Stimulated activated naive CD4-positive, alpha-beta T cell (primary cell): ENCODE data around the gene TRAPPC12.
A peak's percentile ranks its signal among the peaks of the same experiment; 100 is the strongest.

ENCODE experiments used
- DNase-seq, 6 experiments: peaks; one replicate each; lab custom pipeline; 2025; lab: John Stamatoyannopoulos, UW

TRAPPC12 gene

DNA sequence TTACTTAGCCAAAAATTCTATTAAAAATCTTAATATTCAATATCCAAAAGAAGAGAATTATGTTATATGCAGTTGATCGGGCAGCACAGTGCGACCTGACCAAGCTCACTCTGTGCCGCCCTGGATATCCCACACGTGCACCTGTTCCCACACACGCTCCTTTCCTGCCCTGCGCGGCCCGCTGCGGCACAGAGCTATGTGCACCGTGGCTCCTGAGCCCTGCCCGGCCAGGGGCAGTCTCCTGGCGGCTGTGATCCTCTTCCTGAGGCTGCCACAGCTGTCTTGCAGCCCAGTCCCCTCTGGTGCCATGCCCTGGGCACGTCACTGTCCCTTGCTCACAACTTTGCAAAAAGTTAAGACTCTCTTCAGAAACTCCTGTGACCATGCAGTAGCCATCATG lies 29.3 kb downstream of the TRAPPC12 start:
- no peak for DNase-seq

DNA sequence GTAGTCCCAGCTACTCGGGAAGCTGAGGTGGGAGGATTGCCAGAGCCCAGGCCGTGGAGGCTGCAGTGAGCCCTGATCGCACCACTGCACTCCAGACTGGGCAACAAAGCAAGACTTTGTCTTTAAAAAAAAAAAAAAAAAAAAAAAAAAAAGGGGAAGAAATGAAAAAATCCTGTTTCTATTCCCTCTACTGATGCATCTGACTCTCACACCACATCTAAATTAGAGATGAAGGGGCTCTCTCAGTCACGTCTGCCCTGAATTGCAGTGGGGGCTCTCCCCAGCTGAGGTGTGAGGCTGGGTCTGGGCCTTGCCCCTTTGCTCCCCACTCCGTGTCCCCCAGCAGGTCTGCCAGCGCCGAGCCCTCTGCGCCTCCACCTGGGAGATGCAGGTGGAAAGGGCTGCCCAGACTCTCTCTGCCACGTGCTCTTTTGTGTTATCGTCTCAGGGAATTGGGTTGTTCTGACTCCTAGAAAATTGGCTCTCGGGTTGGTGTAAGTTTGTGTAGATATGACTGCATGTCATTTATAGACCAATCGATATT lies 30.2 kb downstream of the TRAPPC12 start:
- no peak for DNase-seq

DNA sequence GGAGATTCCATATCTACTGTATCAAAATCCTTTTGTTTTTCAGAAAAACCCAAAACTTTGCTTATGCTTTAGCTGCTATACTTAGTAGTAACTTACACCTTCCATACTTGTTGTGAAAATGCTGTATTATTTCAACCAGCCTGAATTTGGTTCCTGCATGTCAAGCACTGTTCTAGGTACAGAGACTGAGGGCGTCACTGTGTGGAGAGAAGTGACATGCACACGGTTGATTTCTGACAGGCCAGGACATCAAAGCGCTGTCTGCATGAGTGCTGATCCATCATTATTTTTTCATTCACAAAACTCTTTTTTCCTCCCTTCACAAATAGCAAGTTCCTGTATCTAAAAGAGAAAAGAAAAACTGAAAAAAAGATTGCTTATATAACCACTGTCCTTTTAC lies 31.6 kb downstream of the TRAPPC12 start:
- DNase-seq = no peak

DNA sequence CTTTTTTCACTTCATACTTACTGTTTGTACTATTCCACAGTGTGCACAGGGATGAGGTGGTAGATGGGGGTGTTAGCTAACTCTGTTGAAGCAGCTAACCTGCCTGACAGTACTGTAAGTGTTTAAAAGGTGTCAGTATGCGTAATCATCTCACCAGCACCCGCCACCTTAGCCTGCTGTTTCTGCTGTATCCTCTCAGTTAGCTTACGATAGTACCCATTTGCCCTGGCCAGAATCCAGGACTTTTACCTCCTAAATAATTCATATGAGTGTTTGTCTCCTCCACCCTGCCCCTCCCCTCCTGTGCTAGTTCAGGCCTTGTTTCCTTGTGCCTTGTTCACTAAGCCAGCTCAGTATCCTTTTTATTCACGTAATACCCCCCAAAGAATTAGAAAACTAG lies 34.2 kb downstream of the TRAPPC12 start:
- DNase-seq = no peak

DNA sequence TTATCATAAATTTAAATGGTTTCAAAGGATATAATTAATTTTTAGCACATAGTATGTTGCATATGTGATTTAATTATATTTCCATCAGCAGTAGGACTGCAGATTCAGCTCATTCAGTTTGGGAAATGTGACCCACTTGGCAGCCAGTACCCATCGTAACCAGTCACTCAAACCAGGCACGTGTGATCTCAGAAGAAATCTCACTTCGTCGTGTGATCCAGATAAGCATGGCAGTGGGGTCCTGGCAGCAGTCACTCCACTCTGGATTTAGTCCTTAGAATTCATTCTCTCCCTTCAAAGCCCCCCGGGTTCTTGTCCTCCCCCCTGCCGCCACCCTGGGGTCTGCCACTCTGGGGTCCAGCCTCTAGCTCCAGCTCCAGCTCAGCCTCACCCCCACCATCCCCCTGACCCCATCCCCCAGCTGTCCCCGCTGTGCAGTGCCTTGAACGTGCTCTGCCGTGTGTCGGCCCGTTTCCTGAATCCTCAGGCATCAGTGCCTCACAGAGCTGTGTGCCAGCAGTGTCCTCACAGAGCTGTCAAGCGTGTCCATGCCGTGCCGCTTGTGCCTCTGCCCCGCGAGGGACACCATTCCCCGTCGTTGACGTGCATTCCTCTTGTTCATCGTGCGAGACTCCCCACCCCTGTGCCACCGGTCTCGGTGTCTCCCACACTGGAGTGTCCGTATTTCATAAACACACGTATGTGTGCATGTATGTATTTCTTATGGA lies 34.8 kb downstream of the TRAPPC12 start:
- no peak for DNase-seq

DNA sequence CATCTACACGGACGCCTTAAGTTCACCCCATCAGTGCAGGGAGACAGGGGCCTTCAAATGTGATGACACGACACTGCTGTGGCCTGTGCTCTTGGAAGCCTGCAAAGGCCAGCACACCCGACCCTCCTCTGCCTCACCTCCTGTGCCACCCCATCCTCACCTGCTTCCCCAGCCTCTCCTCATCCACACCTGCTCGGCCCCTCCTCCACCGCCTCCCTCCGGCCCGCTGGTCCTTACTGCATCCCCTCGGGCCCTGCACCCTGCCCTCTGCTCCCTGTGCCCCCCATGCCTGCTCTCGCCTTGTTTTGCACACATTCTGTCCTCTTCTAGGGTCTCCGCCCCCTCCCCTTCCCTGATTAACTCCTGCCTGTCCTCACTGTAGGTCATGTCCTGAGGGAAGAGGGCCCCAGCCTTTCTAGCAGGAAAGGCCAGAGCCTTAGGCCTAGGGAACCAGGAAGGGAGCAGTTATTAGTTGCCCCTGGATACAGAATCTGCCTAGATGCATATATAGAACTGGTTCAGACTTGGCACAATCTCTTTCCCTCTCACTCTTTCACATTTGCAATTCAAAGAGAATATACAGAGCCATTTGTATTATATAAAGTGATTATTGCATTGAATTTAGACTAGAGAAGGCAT lies 39.4 kb downstream of the TRAPPC12 start:
- DNase-seq = no peak

DNA sequence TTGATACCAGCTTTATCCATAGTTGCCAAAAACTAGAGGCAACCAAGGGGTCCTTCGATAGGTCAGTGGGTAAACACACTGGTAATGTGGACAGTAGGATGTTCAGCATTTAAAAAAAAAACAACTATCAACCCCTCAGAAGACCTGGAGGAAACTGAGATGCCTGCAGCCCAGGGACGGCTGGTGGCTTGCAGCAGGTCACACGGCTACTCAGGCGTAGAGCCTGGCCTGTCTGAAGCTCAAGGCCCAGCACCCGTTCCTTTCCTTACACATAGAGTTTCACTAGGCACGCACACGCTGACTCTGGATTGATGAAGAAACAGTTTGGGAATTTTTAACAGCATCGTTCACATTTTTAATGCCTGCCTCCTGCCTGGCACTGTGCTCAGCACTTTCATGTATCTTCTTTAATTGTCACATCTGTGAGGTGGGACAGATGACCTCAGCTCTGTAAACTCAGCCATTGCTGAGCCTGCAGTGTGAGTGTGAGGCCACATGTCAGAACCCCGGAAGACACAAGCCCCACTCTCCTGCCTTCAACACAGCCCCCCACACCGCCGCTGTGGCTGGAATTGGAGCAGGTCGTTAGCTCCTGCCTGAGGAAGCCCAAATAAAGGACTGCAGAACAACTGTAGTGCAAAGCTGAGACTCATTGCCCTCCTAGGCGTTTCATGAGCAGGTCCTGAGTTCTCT lies 40.7 kb downstream of the TRAPPC12 start:
- no peak for DNase-seq

DNA sequence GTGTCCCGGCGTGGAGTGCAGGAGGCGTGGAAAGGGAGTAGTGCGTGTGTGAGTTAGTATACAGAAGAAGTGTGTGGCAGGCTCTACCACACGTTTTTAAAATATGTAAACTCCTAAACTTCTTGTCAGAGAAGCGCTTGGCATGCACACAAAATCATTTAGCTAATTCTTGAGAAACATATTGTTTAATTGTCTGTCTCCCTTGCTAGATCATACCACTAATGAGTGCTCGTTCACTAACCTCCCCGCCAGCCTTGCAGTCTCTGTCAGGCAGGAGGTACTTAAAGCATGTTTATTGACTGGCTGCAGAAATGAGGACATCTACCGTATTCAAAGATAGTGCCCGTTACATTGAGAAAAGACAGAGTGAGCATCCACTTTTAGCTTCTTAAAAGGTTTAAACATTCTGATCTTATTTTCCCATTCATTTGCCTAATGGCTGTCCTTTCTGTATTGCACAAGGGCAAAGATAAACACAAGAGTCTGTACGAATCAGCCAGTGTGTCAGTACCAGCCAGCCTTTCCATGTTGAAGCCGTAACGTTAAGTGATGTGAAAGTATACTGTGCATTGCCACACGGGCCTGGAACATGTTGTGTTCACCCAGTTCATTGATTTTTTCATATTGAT lies 41.4 kb downstream of the TRAPPC12 start:
- no peak for DNase-seq

DNA sequence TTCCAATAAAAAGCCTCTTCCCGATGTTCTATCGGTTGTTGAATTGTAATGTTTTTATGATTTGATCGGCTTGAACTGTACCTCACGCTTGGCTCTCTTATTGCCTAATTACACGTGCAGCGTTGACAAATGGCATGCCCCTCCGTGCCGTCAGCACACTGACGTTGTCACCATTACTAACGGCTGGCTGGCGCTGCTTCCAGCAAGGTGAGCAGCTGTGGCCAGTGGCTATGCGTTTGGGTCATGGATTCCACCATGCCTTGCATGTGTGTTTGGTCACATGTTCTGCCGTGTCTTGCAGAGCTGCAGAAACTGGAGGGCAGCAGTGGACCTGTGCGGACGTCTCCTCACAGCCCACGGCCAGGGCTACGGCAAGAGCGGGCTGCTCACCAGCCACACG lies 42.1 kb downstream of the TRAPPC12 start:
- DNase-seq = no peak

DNA sequence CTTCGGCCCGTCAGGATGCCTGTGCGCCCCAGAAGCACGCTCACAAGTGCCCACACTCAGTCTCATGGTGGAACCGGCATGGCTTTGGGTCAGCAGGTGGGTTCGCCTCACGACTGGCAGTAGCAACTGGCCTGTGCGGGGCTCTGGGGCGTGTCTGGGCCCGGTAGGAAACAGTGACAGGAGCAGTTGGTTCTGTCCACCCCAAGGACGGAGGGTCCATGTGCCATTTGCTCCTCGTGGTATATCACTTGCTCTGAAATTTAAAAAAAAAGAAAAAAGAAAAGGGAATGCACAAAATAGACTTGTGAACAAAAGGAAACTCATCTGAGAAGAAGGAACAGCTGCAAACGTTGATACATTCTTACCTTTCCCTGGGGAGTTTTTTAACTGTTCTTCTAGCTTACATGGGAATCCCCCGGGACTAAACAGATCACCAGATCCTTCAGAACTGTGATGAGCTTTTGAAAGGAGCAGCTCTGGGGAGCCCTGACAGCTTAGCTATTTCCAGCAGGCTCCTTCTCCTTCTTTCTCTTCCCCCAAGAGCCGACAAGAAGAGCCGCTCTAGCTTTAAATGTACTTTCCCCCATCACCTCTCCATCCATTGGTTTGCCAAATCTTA lies 42.8 kb downstream of the TRAPPC12 start:
- no peak for DNase-seq

DNA sequence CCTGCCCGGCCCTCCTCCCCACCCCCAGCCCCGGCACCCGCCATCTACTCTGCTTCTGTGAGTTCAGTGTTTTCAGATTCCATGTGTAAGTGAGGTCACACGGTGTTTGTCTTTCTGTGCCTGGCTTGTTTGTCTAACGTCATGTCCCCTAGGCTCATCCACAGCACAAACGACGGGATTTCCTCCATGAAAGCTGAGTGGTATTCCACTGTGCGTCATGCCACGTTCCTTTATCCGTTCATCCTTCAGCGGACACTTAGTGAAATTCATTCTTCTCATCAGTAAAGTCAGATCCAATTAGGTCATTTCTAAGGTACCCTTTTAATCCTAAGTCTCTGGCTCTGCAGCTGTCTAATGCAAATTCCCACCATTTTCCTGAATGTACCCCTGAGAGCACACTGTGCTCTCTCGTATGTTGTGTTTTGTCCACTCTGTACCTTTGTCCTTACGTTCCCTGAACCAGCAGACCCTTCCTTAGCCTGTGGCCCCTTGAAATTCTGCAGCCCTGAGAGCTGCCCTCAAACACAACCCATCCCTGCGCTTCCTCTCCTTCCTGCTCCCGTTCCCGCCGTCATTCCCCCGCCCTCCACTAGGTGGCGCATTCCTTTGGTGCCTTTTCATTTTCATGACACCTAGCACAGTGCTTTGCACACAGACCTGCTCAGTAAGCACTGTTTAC lies 44.1 kb downstream of the TRAPPC12 start:
- peak; percentile 38 to 76 (median 56) for DNase-seq

DNA sequence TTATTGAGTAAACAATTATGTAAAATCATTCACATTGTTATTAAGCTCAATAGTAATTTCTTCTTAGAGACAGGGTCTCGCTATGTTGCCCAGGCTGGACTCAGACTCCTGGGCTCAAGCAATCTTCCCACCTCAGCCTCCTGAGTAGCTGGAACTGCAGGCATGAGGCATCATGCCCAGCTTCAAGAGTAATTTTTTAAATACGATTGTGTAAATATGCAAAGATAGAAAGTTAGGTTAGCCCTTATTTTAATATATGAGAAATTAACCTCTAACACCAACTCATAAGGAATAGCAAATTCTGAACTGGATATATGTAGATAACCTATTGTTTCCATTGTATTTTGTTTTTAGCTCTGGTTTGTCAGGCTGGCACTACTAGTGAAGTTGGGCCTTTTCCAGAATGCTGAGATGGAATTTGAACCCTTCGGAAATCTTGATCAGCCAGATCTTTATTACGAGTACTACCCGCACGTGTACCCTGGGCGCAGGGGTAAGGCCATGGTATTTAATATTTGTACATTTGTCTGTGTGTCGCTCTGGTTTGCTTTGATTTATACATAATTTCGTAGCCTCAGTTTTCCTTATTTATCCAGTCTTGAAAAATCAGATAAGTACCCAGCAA lies 44.8 kb downstream of the TRAPPC12 start:
- DNase-seq = no peak

DNA sequence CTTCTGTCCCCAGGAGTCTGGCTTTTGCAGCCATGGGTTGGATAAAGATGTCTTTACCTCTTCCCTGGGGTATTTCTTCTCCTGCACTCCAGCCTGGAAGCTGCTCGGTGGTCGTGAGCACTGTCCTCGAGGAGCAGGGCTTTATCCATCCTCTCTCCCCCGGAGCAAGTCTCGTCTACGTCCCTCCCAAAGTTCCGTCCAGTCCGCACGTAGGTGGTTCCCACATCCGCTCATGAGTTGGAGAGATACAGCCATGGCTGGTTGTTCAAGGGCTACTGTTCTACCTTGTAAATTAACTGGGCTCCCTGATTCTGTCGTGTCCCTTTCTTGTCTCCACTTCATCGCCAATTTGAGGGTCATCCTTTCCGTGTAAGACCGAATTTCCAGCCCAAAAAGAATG lies 47.1 kb downstream of the TRAPPC12 start:
- no peak for DNase-seq

DNA sequence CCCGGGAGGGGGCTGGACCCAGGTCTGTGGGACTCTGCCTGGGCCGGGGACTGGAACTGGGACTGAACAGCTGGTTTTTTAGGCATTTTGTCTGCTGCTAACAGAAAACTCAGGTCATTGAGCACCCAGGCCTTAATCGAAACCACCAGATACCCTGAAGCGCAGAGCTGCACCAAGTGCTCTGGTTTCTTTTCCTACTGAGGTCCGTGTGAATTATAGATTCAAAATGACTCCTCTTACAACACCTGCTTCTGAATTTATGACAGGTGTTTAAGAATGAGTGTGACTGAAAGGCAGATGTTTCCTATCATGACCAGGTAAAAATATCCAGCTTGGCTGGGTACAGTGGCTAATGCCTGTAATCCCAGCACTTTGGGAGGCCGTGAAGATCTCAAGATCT lies 47.8 kb downstream of the TRAPPC12 start:
- DNase-seq = no peak

DNA sequence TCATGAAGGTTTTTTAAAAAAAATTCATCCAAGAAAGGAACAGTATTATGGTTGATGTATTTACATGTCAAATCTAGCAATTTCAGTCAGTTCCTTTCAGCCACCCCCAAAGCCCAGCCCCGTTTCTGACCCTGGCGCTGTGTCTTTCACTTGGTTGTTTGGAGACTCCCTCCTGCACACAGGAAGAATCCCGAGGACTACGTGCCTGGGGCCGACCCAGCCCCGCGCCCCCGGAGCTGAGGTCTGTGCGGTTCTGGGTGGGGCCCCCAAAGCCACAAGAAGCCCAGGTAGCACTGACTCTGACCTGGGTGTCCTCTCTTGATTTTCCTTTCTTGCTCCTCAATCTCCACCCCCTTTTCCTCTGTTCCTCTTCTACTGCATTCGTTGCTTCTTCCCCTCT lies 49.1 kb downstream of the TRAPPC12 start:
- no peak for DNase-seq

DNA sequence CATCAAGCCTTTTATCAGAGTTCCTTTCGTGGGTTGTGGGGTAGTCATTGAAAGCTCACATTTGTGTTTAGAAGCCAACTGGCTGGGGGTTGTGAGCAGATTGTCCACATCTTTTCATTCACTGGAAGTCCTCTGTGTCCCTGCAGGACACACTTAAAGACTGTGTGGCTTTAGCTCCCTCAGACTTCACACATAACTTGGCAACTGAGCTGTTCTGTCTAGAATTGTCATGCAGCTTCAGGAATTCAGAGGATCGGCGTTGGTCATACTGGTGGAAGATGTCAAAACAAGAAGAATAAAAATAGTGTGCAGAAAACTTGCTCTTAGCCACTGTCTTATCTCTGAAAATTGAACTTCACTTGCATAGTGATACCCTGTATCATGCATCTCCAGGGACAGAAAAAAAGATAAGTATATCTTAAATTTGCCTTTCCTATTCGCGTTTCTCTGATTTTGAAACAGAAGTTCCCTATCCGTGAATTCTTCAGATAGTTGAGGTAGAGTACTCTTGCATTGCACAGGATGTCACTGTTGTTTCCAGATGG lies 49.6 kb downstream of the TRAPPC12 start:
- no peak for DNase-seq

DNA sequence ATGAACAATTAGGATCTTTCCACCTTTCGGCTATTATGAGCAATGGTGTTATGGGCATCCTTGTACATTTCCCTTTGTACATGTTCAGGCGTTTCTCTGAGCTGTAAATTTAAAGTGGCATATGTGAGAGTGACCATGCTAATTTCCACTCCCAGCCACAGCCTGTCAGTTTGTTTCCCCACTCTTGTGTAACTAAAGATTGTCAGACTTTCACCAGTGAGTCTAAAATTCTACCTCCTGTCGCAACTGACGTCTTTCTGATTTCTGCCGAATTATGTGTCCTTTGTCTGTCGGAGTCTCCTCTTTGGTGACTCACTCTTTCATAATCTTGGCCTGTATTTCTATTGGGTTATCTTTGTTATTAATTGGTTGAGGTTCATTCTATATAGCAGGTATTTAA lies 50.7 kb downstream of the TRAPPC12 start:
- DNase-seq = no peak

DNA sequence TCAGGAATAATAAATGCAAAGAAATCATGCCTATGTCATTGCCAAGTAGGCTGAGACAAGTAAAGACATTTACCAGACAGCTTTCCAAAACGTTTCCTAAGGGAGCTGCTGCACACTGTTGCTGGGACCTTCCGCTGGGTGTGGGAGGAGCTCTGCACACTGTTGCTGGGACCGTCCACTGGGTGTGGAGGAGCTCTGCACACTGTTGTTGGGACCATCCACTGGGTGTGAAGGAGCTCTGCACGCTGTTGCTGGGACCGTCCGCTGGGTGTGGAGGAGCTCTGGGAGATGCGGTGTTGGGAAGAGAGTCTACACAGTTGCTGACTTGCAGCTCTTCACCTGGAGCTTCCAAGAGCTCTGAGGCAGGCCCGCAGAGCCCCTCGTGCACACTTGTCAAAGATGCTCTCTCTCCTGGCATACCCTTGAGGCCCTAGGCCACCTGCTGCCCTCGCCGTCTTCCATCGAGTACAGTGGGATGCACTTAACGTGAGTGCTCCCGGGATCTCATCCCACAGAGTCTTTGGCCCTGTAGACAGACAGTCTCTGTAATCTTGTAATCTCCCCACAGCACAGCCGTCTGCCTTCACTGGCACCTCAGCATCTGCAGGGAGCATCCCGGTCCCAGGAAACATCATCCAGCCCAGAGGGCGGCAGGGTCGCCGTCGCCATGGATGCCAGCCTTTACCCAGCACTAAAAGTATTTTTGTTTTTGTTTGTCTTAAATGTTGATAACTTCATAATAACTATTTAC lies 51.4 kb downstream of the TRAPPC12 start:
- no peak for DNase-seq

DNA sequence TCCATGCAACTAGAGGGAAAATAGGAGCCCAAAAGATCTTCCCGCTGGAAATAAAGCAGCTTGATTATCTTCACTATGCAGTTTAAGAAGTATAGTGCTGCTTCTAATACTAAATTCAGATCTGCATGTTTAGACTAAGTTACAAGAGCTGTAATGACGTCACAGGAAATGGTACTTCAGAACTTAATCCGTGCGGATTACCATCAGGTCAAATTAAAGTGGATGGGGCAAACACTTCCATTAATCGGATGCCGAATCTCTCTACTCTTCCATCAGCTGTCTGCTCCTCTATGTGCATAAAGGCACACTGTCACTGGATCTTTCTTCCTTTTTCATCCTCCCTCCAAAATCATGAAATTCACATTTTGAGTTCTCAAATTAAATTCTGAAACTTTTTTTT lies 52.6 kb downstream of the TRAPPC12 start:
- no peak for DNase-seq

DNA sequence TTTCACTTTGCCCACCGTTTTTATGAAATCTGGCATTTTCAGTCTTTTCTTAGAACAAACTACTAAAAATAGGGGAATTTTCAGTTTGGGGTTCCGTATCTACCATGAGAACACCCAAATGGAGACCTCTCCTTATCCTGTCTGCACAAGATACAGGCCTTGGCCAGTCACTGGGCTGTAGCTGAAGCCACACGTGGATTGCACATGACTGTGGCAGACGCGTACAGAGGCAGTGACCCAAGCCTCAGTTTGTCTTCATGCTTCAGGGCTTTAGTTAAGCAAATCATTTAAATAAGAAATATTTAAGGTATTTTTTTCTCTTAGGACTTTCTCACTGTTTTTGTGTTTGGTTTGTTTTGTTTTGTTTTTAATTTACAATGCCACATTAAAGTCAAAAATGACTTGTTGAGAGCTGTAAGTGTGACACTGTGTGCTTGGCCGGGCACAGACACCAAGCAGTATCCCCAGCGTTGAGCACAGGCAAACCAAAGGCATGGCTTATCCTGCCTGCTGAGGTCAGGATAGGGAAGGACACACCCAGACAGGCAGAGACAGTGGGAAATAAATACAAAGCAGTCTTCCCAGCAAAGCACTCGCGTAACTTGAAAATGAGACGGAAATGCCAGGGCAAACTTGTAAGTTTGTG lies 53.3 kb downstream of the TRAPPC12 start:
- no peak for DNase-seq
